ENCODE data around the gene ITPR2.

Gene ITPR2

DNA sequence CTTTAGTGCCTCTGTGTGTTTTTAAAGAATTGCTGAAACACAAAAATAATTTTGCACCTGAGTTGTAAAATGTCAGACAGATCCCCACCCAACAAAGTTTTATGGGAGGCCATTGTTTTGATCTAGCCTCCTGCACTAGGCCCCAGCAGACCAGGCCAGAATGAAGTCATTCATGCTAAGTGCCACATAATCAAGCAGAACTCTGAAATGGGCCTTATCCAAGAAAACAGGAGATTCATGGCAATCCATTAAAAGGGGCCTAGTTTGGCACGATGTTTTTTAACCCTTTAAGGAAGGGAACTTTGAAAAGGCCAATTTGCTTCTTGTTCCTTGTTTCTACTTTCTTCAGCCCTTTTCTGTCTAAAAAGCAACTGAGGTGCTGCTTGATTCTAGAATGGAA is 260.9 kb downstream of the ITPR2 start:
- H3K36me3 ChIP-seq (ENCODE audit: control insufficient read depth in 5 of 5, insufficient read depth in 5 of 5, low read length in 5 of 5): peaks cover 3 to 16% (median 10%) of the 10 kb centered on the region in 5 donors
- H3K9me3 ChIP-seq (ENCODE audit: control insufficient read depth in 5 of 5, low read length in 5 of 5): no peaks in the 10 kb centered on the region
- H3K27ac ChIP-seq (ENCODE audit: low read depth, low read length): no peak overlapping the region
- no peaks in the 10 kb centered on the region for H3K4me1 ChIP-seq (ENCODE audit: control insufficient read depth in 5 of 5, insufficient read depth in 5 of 5, low read length in 5 of 5)
- H3K27me3 ChIP-seq (ENCODE audit: control insufficient read depth in 5 of 5, insufficient read depth in 4 of 5, low read length in 5 of 5): no peaks in the 10 kb centered on the region
- no peak overlapping the region for H3K9ac ChIP-seq (ENCODE audit: low read length in 5 of 5)
- no peak overlapping the region for H3K4me3 ChIP-seq (ENCODE audit: low read depth in 1 of 5, low read length in 5 of 5)

- H3K9ac ChIP-seq (ENCODE audit: low read length in 5 of 5): no peak overlapping the region
- no peaks in the 10 kb centered on the region for H3K27me3 ChIP-seq (ENCODE audit: control insufficient read depth in 5 of 5, insufficient read depth in 4 of 5, low read length in 5 of 5)
- H3K36me3 ChIP-seq (ENCODE audit: control insufficient read depth in 5 of 5, insufficient read depth in 5 of 5, low read length in 5 of 5): peaks cover 1 to 11% (median 8%) of the 10 kb centered on the region in 5 donors
- no peaks in the 10 kb centered on the region for H3K9me3 ChIP-seq (ENCODE audit: control insufficient read depth in 5 of 5, low read length in 5 of 5)
- no peak overlapping the region for H3K27ac ChIP-seq (ENCODE audit: low read depth, low read length)
- H3K4me3 ChIP-seq (ENCODE audit: low read depth in 1 of 5, low read length in 5 of 5): no peak overlapping the region
- H3K4me1 ChIP-seq (ENCODE audit: control insufficient read depth in 5 of 5, insufficient read depth in 5 of 5, low read length in 5 of 5): peaks cover 0 to 3% (median 0%) of the 10 kb centered on the region in 5 donors
These were observed 261.4 kb downstream of the ITPR2 start for GRCh38 chr12:26571560-26571959.

- Histone ChIP-seq H3K4me1 (ENCODE audit: control insufficient read depth in 5 of 5, insufficient read depth in 5 of 5, low read length in 5 of 5) (peaks cover 0 to 6% (median 3%) of the 10 kb centered on the region in 5 donors), H3K4me3 (ENCODE audit: low read depth in 1 of 5, low read length in 5 of 5) (no peak overlapping the region), H3K27ac (ENCODE audit: low read depth, low read length) (no peak overlapping the region), H3K27me3 (ENCODE audit: control insufficient read depth in 5 of 5, insufficient read depth in 4 of 5, low read length in 5 of 5) (no peaks in the 10 kb centered on the region), H3K9me3 (ENCODE audit: control insufficient read depth in 5 of 5, low read length in 5 of 5) (no peaks in the 10 kb centered on the region), H3K9ac (ENCODE audit: low read length in 5 of 5) (peak overlapping the region in 1 of 5 donors; percentile 4), H3K36me3 (ENCODE audit: control insufficient read depth in 5 of 5, insufficient read depth in 5 of 5, low read length in 5 of 5) (peaks cover 0 to 16% (median 4%) of the 10 kb centered on the region in 5 donors)
These were observed 265.9 kb downstream of the ITPR2 start for GRCh38 chr12:26567126-26567525.

DNA sequence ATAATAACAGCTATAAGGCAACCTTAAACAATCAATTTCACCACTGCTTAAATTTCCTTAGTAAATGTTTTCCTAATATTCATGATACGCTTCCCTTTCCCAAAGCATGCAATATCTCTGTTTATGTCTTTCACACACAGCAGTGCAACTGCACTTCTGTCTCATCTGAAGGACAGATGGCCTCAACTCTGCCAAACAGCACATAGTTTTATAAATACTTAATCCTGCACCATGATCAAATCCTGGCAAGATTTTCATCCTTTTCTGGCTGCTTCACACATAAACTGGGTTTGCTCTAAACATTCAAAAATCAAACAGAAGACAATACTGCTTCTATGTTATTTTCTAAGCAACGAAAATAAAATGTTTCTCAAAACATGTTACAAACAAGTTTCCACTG is 266.3 kb downstream of the ITPR2 start:
- Histone ChIP-seq H3K9ac (ENCODE audit: low read length in 5 of 5) (peak overlapping the region in 1 of 5 donors; percentile 4), H3K27me3 (ENCODE audit: control insufficient read depth in 5 of 5, insufficient read depth in 4 of 5, low read length in 5 of 5) (no peaks in the 10 kb centered on the region), H3K4me3 (ENCODE audit: low read depth in 1 of 5, low read length in 5 of 5) (no peak overlapping the region), H3K9me3 (ENCODE audit: control insufficient read depth in 5 of 5, low read length in 5 of 5) (no peaks in the 10 kb centered on the region), H3K4me1 (ENCODE audit: control insufficient read depth in 5 of 5, insufficient read depth in 5 of 5, low read length in 5 of 5) (peaks cover 0 to 6% (median 3%) of the 10 kb centered on the region in 5 donors), H3K27ac (ENCODE audit: low read depth, low read length) (no peak overlapping the region), H3K36me3 (ENCODE audit: control insufficient read depth in 5 of 5, insufficient read depth in 5 of 5, low read length in 5 of 5) (peaks cover 0 to 18% (median 6%) of the 10 kb centered on the region in 5 donors)

DNA sequence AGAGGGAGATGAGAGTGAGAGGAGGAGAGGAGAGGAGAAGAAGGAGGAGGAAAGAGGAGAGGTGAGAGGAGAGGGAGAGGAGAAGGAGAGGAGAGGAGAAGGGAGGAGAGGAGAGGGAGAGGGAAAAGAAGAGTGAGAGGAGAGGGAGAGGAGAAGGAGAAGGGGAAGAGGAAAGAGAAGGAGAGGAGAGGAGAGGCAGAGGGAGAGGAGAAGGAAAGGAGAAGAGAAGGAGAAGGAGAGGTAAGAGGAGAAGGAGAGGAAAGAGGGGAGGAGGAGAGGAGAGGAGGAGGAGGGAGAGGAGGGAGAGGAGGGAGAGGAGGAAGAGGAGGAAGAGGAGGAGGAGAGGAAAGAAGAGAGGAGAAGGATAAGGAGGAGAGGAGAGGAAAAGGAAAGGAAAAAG is 266.8 kb downstream of the ITPR2 start:
- H3K9ac ChIP-seq (ENCODE audit: low read length in 5 of 5): peak overlapping the region in 1 of 5 donors; percentile 33
- H3K4me1 ChIP-seq (ENCODE audit: control insufficient read depth in 5 of 5, insufficient read depth in 5 of 5, low read length in 5 of 5): peaks cover 0 to 6% (median 3%) of the 10 kb centered on the region in 5 donors
- H3K36me3 ChIP-seq (ENCODE audit: control insufficient read depth in 5 of 5, insufficient read depth in 5 of 5, low read length in 5 of 5): peaks cover 0 to 14% (median 6%) of the 10 kb centered on the region in 5 donors
- no peak overlapping the region for H3K4me3 ChIP-seq (ENCODE audit: low read depth in 1 of 5, low read length in 5 of 5)
- H3K27me3 ChIP-seq (ENCODE audit: control insufficient read depth in 5 of 5, insufficient read depth in 4 of 5, low read length in 5 of 5): no peaks in the 10 kb centered on the region
- no peaks in the 10 kb centered on the region for H3K9me3 ChIP-seq (ENCODE audit: control insufficient read depth in 5 of 5, low read length in 5 of 5)
- H3K27ac ChIP-seq (ENCODE audit: low read depth, low read length): no peak overlapping the region

- no peaks in the 10 kb centered on the region for H3K27me3 ChIP-seq (ENCODE audit: control insufficient read depth in 5 of 5, insufficient read depth in 4 of 5, low read length in 5 of 5)
- H3K9ac ChIP-seq (ENCODE audit: low read length in 5 of 5): no peak overlapping the region
- no peak overlapping the region for H3K4me3 ChIP-seq (ENCODE audit: low read depth in 1 of 5, low read length in 5 of 5)
- H3K36me3 ChIP-seq (ENCODE audit: control insufficient read depth in 5 of 5, insufficient read depth in 5 of 5, low read length in 5 of 5): peaks cover 0 to 14% (median 6%) of the 10 kb centered on the region in 5 donors
- no peak overlapping the region for H3K27ac ChIP-seq (ENCODE audit: low read depth, low read length)
- peaks cover 0 to 6% (median 3%) of the 10 kb centered on the region in 5 donors for H3K4me1 ChIP-seq (ENCODE audit: control insufficient read depth in 5 of 5, insufficient read depth in 5 of 5, low read length in 5 of 5)
- peaks cover 0 to 2% (median 0%) of the 10 kb centered on the region in 5 donors for H3K9me3 ChIP-seq (ENCODE audit: control insufficient read depth in 5 of 5, low read length in 5 of 5)
These were observed 268.6 kb downstream of the ITPR2 start for GRCh38 chr12:26564391-26564790.

- Histone ChIP-seq H3K4me3 (ENCODE audit: low read depth in 1 of 5, low read length in 5 of 5) (no peak overlapping the region), H3K9ac (ENCODE audit: low read length in 5 of 5) (no peak overlapping the region), H3K27ac (ENCODE audit: low read depth, low read length) (no peak overlapping the region), H3K36me3 (ENCODE audit: control insufficient read depth in 5 of 5, insufficient read depth in 5 of 5, low read length in 5 of 5) (peaks cover 0 to 14% (median 6%) of the 10 kb centered on the region in 5 donors), H3K4me1 (ENCODE audit: control insufficient read depth in 5 of 5, insufficient read depth in 5 of 5, low read length in 5 of 5) (peaks cover 0 to 6% (median 3%) of the 10 kb centered on the region in 5 donors), H3K9me3 (ENCODE audit: control insufficient read depth in 5 of 5, low read length in 5 of 5) (peaks cover 0 to 3% (median 0%) of the 10 kb centered on the region in 5 donors), H3K27me3 (ENCODE audit: control insufficient read depth in 5 of 5, insufficient read depth in 4 of 5, low read length in 5 of 5) (no peaks in the 10 kb centered on the region)
These were observed 269.4 kb downstream of the ITPR2 start for GRCh38 chr12:26563552-26563951.

DNA sequence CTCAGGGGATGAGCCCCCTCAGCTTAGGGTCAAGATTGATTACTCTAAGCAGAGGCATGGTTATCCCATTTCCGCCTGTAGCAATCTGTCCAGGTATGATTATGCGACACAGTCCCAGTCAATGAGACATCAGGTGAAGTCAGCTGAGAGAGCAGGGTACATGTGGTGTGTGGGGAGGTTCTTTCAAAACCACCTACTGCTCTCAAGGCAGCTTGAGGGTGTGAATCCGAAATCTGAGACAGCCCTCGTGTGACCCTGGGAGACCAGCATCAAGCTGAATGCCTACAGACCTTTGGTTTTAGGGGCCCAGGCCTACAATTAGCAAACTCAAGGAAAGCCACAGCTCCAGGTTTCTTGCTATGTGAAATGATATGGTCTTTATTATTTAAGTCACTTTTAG is 275.7 kb downstream of the ITPR2 start:
- Histone ChIP-seq H3K27ac (ENCODE audit: low read depth, low read length) (no peak overlapping the region), H3K4me1 (ENCODE audit: control insufficient read depth in 5 of 5, insufficient read depth in 5 of 5, low read length in 5 of 5) (no peaks in the 10 kb centered on the region), H3K9me3 (ENCODE audit: control insufficient read depth in 5 of 5, low read length in 5 of 5) (peaks cover 0 to 3% (median 0%) of the 10 kb centered on the region in 5 donors), H3K4me3 (ENCODE audit: low read depth in 1 of 5, low read length in 5 of 5) (no peak overlapping the region), H3K36me3 (ENCODE audit: control insufficient read depth in 5 of 5, insufficient read depth in 5 of 5, low read length in 5 of 5) (peaks cover 5 to 32% (median 11%) of the 10 kb centered on the region in 5 donors), H3K27me3 (ENCODE audit: control insufficient read depth in 5 of 5, insufficient read depth in 4 of 5, low read length in 5 of 5) (no peaks in the 10 kb centered on the region), H3K9ac (ENCODE audit: low read length in 5 of 5) (no peak overlapping the region)

DNA sequence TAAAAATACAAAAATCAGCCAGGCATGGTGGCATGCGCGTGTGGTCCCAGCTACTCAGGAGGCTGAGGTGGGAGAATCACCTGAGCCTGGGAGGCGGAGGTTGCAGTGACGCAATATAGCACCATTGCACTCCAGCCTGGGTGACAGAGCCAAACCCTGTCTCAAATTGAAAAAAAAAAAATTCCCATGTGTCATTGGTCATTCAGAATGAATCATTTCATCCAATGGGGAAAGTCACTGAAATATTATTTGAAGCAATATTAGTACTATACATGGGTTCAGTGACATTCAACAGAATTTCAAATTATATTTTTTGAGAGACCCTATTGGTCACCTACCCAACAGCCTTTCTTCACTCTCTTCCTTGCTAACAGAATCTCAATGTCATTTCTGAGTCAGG is 276.1 kb downstream of the ITPR2 start:
- Histone ChIP-seq H3K9me3 (ENCODE audit: control insufficient read depth in 5 of 5, low read length in 5 of 5) (peaks cover 0 to 3% (median 0%) of the 10 kb centered on the region in 5 donors), H3K36me3 (ENCODE audit: control insufficient read depth in 5 of 5, insufficient read depth in 5 of 5, low read length in 5 of 5) (peaks cover under 1 to 33% (median 13%) of the 10 kb centered on the region in 5 donors), H3K27me3 (ENCODE audit: control insufficient read depth in 5 of 5, insufficient read depth in 4 of 5, low read length in 5 of 5) (no peaks in the 10 kb centered on the region), H3K27ac (ENCODE audit: low read depth, low read length) (no peak overlapping the region), H3K9ac (ENCODE audit: low read length in 5 of 5) (no peak overlapping the region), H3K4me1 (ENCODE audit: control insufficient read depth in 5 of 5, insufficient read depth in 5 of 5, low read length in 5 of 5) (no peaks in the 10 kb centered on the region), H3K4me3 (ENCODE audit: low read depth in 1 of 5, low read length in 5 of 5) (no peak overlapping the region)

DNA sequence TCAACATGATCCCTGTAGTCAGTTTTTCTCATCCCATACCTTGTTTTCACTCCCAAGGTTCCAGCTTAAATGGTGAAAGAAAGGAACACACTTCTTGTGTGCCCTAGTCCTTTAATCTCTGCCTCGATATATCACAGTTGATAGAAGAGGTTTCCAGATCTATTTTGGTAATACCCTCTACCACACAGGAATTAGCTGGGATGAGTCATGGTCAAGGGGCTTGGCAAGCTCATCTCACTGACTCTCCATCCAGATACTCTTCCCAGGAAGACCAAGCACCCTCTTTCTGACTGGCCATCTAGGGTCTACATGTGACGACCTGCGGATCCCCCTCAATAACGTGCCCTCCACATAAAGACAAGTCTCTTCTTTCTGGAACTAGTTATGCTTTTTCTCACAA is 277.9 kb downstream of the ITPR2 start:
- Histone ChIP-seq H3K9me3 (ENCODE audit: control insufficient read depth in 5 of 5, low read length in 5 of 5) (peaks cover 0 to 3% (median 0%) of the 10 kb centered on the region in 5 donors), H3K4me1 (ENCODE audit: control insufficient read depth in 5 of 5, insufficient read depth in 5 of 5, low read length in 5 of 5) (no peaks in the 10 kb centered on the region), H3K36me3 (ENCODE audit: control insufficient read depth in 5 of 5, insufficient read depth in 5 of 5, low read length in 5 of 5) (peaks cover 0 to 42% (median 15%) of the 10 kb centered on the region in 5 donors), H3K4me3 (ENCODE audit: low read depth in 1 of 5, low read length in 5 of 5) (no peak overlapping the region), H3K27me3 (ENCODE audit: control insufficient read depth in 5 of 5, insufficient read depth in 4 of 5, low read length in 5 of 5) (no peaks in the 10 kb centered on the region), H3K9ac (ENCODE audit: low read length in 5 of 5) (no peak overlapping the region), H3K27ac (ENCODE audit: low read depth, low read length) (no peak overlapping the region)

Measured in subcutaneous abdominal adipose tissue (tissue), 5 donors.